ENCODE measurements around the gene CELF4.

GRCh38 chr18:37254973-37255372 is 310.6 kb downstream of the CELF4 start:
- TF ChIP-seq, protein P1, sequence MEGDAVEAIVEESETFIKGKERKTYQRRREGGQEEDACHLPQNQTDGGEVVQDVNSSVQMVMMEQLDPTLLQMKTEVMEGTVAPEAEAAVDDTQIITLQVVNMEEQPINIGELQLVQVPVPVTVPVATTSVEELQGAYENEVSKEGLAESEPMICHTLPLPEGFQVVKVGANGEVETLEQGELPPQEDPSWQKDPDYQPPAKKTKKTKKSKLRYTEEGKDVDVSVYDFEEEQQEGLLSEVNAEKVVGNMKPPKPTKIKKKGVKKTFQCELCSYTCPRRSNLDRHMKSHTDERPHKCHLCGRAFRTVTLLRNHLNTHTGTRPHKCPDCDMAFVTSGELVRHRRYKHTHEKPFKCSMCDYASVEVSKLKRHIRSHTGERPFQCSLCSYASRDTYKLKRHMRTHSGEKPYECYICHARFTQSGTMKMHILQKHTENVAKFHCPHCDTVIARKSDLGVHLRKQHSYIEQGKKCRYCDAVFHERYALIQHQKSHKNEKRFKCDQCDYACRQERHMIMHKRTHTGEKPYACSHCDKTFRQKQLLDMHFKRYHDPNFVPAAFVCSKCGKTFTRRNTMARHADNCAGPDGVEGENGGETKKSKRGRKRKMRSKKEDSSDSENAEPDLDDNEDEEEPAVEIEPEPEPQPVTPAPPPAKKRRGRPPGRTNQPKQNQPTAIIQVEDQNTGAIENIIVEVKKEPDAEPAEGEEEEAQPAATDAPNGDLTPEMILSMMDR (IDR thresholded peaks at IDR 0.05; ENCODE audit: low read depth, low read length, poor library complexity, severe bottlenecking): no peak
- no peak for TF ChIP-seq EZH2phosphoT487 (IDR thresholded peaks at IDR 0.05; ENCODE audit: borderline replicate concordance, low read length)
